ENCODE data around the gene TRIM49D1.
"Not testable (repeated sequence)": the region's sequence is repeated elsewhere in the genome, so short reads cannot be mapped to it uniquely, and the experiment has no call there.

Gene TRIM49D1, protein sequence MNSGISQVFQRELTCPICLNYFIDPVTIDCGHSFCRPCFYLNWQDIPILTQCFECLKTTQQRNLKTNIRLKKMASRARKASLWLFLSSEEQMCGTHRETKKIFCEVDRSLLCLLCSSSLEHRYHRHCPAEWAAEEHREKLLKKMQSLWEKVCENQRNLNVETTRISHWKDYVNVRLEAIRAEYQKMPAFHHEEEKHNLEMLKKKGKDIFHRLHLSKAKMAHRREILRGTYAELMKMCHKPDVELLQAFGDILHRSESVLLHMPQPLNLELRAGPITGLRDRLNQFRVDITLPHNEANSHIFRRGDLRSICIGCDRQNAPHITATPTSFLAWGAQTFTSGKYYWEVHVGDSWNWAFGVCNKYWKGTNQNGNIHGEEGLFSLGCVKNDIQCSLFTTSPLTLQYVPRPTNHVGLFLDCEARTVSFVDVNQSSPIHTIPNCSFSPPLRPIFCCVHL

DNA sequence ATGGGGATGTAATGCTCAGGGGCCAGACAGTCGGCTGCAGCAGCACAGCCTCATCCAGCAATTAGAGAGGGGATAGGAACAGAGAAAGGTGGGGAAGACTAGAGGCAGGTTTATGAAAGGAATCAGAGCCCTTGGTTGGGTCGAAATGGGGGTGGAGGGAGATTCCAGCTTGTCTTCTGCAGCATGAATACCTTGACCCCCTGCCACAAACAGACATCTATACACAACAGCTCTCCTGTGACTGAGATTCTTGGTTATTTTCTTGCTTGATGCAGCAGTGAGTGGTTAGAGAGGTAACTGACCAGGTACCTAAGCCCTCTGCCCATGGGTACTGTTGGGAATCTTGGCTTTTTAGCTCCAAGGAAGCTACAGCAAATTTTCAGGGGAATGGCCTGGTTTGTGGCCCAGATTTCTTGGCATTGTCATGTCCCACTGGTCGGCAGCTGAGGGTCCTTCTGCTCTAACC lies at the start of gene TRIM49D1:
Gene TRIM49D1, minus strand, starts transcription at position 51 of the 466 bp plus-strand sequence. CDS start 4,535 bp downstream, outside the sequence.
- DNase-seq, result no peak

DNA sequence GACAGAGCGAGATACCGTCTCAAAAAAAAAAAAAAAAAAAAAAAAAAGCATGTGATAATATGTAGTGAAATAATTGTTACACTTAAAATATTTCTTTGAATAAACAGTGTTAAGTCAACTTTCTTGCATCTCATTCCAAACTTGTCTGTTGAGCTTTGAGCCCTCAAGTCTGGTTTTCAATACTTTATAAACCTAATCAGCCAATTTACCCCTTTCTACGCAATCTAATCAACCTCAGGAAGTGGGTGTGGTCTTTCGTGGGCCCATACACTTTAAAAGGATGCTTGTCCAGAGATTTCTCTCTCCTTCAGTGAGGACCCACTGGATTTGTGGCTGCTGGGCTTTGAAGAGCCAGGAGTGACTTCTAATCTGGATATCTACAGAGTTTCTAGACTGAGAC lies 43.7 kb upstream of the TRIM49D1 start, which contains the start of gene TRIM64:
Gene TRIM64, plus strand, starts transcription at position 301 of the 400 bp plus-strand sequence. CDS start 2,467 bp downstream, outside the sequence.
- not testable (repeated sequence) for DNase-seq

DNA sequence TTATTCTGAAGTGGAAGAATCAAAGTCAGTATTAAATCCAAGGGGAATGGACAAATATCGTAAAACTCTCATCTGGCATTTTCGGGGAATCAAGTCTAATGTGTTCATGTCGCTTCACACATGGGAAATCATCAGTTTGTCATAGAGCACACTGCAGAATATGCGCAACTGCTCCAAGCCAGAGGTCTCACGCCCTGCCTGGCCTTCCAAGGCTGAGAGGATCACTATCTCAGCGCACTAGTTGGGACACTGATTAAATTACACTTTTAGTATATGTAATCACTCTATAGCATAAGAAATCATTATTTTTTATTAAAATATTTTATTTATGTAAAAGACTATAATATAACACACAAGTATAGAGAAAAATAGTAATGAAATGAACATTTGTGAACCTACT lies 38.8 kb upstream of the TRIM49D1 start:
- not testable (repeated sequence) for DNase-seq

DNA sequence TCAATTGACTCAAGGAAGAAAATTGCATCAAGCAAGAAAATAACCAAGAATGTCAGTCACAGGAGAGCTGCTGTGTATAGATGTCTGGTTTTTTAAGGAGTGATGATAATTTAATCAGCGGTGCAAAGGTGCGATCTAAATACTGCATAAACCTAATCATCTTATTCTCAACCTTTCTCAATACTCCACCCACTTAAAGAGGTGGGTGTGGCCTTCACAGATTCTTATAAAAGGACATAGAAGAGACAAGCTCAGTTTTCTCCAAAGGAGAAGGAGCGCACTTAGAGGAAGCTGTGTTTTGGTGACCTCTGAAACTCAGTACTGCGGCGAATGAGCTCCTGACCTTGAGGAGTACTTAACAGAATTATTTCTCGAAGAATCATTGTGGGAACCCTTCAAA lies 1.7 kb upstream of the TRIM49D1 start, which contains the start of gene TRIM49D2:
Gene TRIM49D2, plus strand, starts transcription at position 301 of the 400 bp plus-strand sequence. CDS start 2,698 bp downstream, outside the sequence.
- DNase-seq, result not testable (repeated sequence)

DNA sequence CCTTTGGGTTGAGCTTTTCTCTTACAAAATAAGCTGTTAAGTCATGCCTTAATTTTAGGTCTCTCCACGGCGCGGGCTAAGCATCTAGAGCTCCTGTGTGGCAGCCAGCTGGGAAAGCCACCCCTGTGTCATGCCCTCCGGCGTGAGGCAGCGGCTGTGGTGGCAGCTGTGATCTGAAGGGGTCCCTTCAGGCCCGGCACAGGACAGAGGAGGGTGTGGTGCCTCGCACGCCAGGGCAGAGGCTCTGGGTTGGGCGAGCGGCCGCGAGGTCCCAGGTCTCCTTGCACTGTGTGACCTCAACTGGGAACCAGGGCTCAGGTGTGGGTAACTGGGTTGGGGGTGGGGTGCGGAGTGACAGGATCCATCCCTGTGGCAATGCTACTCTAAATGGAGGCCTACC lies 21.2 kb downstream of the TRIM49D1 start:
- not testable (repeated sequence) for DNase-seq

DNA sequence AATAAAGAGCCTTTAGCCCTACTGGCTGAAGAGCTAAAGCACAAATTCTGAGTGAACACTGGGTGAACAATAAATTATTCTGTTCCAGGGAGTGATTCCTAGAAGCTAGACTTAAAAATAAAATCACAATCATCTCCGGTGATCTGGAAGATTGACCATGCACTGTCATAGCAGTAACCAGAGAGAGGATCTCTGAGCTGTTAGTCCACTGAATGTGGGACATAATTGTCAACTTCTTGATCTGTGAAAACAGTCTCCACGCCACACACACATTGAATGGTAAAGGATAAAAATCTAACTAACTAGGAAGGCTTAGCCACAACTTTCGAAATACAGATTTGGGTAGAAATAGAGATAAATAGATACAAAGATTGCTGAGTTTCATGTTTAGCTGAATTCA lies 28.8 kb downstream of the TRIM49D1 start:
- not testable (repeated sequence) for DNase-seq

DNA sequence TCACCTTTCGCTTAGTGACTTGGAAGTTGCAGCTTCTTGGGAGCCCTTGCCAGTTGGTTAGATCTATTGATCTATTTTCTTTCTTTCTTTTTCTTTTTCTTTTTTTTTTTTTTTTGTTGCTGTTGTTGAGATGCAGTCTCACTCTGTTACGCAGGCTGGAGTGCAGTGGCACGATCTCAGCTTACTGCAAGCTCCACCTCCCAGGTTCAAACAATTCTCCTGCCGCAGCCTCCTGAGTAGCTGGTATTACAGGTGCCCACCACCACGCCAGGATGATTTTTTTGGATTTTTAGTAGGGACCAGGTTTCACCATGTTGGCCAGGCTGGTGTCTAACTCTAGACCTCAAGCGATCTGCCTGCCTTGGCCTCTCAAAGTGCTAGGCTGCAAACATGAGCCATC lies 44.5 kb downstream of the TRIM49D1 start:
- not testable (repeated sequence) for DNase-seq

DNA sequence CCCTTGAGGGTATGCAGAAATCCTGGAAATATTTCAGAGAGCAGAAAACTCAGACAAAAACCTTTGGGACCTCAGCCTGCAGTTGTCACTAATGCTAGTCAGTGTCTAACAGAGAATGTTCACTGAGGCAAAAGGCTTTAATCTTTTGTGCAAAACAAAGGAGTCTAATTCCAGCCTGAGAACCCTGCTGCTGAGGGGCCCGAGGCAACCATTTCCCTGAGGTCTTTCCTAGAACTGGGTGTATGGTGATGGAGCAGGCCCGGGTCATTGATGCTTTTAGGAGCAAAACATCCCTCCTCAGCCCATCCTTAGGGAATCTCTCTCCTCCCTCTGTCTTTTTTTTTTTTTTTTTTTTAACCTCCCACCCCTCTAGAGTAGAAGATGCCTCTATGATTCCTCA lies 49.5 kb downstream of the TRIM49D1 start:
- not testable (repeated sequence) for DNase-seq

DNA sequence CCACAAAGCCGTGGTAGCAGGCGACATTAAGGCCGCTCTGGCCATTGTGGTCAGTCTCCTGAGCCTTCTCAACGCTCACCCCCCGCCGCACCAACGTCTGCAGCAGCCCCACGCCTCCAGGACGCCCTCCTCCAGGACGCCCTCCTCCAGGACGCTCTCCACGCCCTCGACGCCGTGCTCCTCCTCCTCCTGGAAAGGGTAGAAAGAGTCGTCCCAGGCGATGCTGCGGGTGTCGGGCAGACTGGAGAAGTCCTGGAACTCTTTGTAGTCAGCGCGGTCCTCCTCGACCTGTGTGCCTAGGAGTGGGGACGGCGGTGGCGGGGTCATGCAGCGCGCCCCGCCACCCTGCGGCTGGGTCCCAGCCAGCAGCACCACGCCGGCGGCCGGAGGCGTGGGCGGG lies 56.8 kb downstream of the TRIM49D1 start:
- DNase-seq, result not testable (repeated sequence)

DNA sequence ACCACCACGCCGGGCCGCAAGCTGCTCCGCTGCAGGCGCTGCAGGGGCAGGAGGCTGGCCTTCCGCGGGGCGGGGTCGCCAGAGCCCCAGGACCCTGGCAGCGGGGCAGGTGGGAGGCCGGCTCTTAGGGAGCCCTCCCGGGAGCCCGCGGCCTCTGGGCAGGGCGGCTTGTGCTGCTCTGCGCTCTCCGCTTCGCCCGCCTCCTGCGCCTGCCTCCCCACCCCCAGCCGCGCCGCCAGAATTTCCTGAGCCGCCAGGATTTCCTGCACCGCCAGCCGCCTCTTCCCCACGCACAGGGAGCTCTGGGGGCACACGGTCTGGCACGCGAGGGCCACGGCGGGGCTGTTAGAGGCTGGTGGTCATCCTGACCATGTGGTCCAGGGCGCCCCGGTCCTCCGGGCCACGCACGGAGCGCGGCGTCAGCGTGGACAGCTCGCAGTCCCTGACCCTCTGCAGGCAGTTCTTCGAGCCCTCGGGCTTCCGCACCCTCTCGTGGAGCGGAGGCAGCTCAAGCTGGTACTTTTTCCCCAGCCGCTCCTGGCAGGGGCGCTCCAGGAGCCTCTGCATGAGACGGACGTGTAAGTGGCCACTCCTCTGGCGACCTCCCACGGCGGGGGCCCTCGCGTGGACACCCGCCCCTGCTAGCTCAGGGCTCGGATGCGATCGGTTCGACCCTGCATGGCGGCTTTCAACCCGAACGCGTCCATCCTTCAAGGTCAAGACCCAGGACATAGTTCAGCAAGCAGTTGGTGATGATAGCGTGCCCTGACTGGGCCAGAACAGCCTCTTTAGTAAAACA lies 57.9 kb downstream of the TRIM49D1 start:
- DNase-seq, result not testable (repeated sequence)

Data from EL (cell line).